T47D (cell line): ENCODE measurements around the gene SLC9A9.

Source experiments
- DNase-seq, 2 experiments: peaks; one replicate each; pipeline versions ENCODE4 v3.0.0 to v3.0.0-alpha.2; 2011 to 2012; ENCODE audit warnings: low read depth in 1 of 2, low spot score in 1 of 2
- JUND ChIP-seq: IDR thresholded peaks from 2 replicates; pipeline ENCODE4 v1.6.1; 2012; ENCODE audit warnings: low read depth
- in situ Hi-C: cut with HindIII; loops from 2 replicates; pipeline ENCODE4 v1.10.0; 2016; ENCODE audit warnings: low sequenced_read_pairs, low pct_unique_long_range_greater_than_20kb

SLC9A9 gene

GRCh38 chr3:143510601-143511000, 337.7 kb downstream of the SLC9A9 start:
- in situ Hi-C loops, result no loop called here
- DNase-seq, result no peak
- TF ChIP-seq JUND, result no peak

- in situ Hi-C loops, result no loop called here
These were observed 340.3 kb downstream of the SLC9A9 start for GRCh38 chr3:143507735-143508580.

GRCh38 chr3:143506190-143506589, 342.1 kb downstream of the SLC9A9 start:
- DNase-seq, result no peak
- no peak for TF ChIP-seq JUND
- in situ Hi-C loops, result no loop called here

More at GRCh38 chr3:143507735-143508580, 340.3 kb downstream of the SLC9A9 start:
- DNase-seq, result no peak
- TF ChIP-seq JUND, result no peak

- no peak for DNase-seq
- no peak for TF ChIP-seq JUND
- in situ Hi-C loops, result no loop called here
These were observed 344.9 kb downstream of the SLC9A9 start for GRCh38 chr3:143503325-143503885.

- no peak for TF ChIP-seq JUND
- DNase-seq, result no peak
- in situ Hi-C loops, result no loop called here
These were observed 346.2 kb downstream of the SLC9A9 start for GRCh38 chr3:143502081-143502480.

GRCh38 chr3:143497382-143497781, 350.9 kb downstream of the SLC9A9 start:
- DNase-seq, result no peak
- in situ Hi-C loops, result no loop called here
- no peak for TF ChIP-seq JUND

- no peak for DNase-seq
- no peak for TF ChIP-seq JUND
- in situ Hi-C loops, result no loop called here
These were observed 352.1 kb downstream of the SLC9A9 start for GRCh38 chr3:143496191-143496590.

GRCh38 chr3:143495527-143495926, 352.7 kb downstream of the SLC9A9 start:
- no peak for DNase-seq
- TF ChIP-seq JUND, result no peak
- in situ Hi-C loops, result no loop called here

GRCh38 chr3:143486611-143487010, 361.7 kb downstream of the SLC9A9 start:
- no peak for TF ChIP-seq JUND
- in situ Hi-C loops, result no loop called here

GRCh38 chr3:143484846-143485512, 363.3 kb downstream of the SLC9A9 start:
- in situ Hi-C loops, result no loop called here
- DNase-seq, result peak in 1 of 2 experiments; percentile 13
- TF ChIP-seq JUND, result no peak

More at GRCh38 chr3:143486611-143487010, 361.7 kb downstream of the SLC9A9 start:
- no peak for DNase-seq

GRCh38 chr3:143483214-143483613, 365.1 kb downstream of the SLC9A9 start:
- DNase-seq, result no peak
- in situ Hi-C loops, result no loop called here
- TF ChIP-seq JUND, result no peak

- peak in 1 of 2 experiments; percentile 19 for DNase-seq
- in situ Hi-C loops, result no loop called here
- TF ChIP-seq JUND, result no peak
These were observed 365.9 kb downstream of the SLC9A9 start for GRCh38 chr3:143482106-143483088.
